Embryonic facial prominence (tissue), 1 donor: ENCODE data around the gene RAI1.
A peak's percentile ranks its signal among the peaks of the same experiment; 100 is the strongest.

Source experiments
- DNase-seq: peaks from one replicate; pipeline ENCODE4 v3.0.0-alpha.2; 2016; ENCODE audit errors: extremely low spot score

RAI1 gene

DNA sequence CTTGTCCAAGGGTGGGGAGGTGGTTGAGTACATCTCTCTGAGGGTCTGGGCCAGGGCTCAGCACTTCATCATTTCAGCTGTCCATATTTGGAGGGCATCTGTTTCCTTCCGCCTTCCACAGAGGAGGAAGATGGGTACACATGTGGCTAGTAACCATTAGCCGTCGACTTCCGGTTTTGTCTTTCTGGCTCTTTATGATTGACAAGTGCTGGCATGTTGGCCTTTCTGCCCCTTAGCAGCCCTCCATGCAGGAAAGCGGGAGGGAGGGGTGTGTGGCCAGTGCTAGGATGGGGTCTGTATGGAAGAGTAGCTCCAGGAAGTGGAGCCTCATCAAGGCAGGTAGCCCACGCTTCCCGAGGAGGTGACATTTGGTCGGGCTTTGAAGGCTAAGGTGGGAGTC is 69.6 kb downstream of the RAI1 start:
- DNase-seq: no peak

GRCh38 chr17:17751489-17752088 is 70.3 kb downstream of the RAI1 start:
- no peak for DNase-seq

DNA sequence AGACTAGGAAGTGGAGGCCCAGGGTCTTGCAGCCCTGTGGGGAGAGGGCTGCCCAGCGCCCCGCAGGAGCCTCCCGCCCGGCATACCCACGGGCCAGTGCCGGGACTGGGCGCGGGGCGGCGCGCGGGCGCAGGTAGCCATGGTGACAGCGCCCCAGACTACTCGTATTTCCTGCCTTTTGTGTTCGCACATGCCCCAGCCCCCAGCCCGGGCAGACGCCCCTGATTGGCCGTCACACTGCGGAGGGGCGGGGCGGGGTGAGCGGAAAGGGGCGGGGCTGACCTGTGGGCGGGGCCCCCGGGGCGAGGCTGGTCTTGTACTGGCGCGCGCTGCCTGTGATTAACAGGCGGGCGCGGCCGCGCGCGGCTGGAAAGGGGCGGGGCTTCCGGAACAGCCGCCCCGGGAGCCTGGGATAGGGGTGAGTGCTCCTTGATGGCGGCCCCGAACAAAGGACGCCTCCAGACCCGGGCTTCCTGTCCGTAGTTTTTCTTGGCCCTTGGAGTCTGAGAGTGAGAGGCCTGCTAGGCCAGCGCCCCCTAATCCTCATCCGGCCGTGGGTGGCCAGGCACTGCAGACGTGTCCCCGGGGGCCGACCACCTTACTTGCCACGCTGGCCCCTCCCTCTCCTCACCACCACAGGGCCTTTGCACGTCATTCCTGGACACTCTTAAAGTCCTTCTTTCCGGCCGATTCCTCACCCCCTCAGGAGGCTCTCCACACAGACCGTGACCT is 71.0 kb downstream of the RAI1 start:
- DNase-seq: peak; percentile 85

GRCh38 chr17:17752821-17753321 is 71.6 kb downstream of the RAI1 start:
- no peak for DNase-seq

DNA sequence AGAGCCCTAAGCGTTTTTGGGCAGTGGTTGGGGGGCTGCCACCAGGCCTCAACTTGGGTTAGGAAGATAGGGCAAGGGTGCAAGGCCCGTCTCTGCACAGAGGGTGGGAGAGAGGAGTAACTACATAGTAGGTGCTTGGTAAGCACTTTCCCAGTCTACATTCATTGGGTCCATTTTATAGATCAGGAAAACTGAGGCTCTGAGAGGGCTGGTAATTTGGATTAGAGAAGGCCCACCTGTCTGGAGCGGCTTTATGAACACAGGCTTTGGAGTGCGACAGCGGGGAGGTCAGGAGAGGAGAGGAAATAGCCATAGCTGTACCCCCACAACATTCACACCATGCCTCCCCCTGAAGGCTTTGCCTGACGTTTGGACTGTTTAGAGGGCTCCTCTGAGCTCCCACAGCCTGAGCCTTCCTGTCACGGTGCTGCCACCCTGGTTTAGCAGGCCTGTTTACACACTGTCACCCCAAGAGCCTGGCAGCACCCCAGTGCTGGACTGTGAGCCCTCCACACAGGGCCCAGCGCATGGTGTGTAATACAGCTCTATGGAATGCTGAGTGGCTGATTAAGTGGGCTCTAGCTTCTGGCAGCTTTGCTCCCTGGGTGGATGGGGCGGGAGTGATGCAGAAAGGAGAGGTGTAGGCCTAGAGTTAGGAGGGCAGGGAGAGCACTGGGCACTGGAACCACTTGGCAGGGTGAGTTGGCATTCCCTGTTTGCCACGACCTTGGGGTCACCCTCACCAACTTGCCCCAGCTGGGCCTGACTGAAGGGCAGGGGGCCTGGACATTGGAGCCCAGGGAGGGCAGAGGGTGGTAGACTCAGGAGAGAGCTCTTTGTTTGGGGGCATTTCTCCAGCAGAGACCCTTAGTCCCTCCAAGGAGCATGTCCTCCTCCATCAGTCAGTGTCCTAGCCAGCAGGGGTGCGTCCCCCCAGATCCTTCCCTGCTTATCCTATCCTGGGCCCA is 73.7 kb downstream of the RAI1 start:
- no peak for DNase-seq

DNA sequence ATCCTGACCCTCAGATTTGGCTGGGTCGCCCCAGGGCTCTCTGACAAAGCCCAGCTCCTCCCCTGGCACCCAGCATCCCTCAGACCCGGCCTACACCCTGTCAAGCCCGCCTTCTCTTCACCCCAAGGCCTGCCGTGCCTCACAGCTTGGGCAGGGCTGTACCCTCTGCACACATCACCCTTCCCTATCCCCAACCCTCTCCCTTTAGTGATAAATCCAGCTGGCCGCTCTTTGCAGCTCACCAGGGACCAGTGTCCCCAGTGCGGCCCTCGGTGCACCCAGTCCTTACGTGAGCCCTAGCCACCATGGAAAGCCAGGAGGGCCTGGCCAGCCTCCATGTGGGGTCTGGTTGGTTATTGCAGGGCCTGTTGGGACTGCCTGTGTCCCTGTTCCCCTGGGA is 74.5 kb downstream of the RAI1 start:
- no peak for DNase-seq

DNA sequence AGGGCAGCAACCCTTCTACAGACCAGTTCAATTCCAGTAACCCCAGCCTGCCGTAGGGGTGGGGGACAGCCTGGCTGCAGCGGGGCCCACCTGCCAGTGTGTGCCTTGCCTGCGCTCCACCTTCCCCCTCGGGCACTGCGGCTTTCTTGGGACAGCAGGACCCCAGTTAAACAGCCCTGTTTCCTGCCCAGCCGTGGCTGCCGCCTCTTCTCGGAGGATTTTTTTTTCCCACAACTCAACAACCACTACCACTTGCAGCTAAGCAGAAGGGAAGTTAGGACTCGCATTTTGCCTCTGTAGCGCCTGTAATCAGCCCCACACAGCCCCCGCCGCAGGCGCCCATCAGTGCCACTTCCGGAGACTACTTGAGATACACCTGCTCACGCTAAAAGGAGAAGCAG is 76.1 kb downstream of the RAI1 start:
- no peak for DNase-seq

- DNase-seq: no peak
These were observed 76.9 kb downstream of the RAI1 start for GRCh38 chr17:17757956-17758845.

- DNase-seq: no peak
These were observed 77.8 kb downstream of the RAI1 start for GRCh38 chr17:17758941-17759563.

- DNase-seq: no peak
These were observed 79.1 kb downstream of the RAI1 start for GRCh38 chr17:17760350-17760749.

GRCh38 chr17:17760872-17761550 is 79.8 kb downstream of the RAI1 start:
- no peak for DNase-seq

DNA sequence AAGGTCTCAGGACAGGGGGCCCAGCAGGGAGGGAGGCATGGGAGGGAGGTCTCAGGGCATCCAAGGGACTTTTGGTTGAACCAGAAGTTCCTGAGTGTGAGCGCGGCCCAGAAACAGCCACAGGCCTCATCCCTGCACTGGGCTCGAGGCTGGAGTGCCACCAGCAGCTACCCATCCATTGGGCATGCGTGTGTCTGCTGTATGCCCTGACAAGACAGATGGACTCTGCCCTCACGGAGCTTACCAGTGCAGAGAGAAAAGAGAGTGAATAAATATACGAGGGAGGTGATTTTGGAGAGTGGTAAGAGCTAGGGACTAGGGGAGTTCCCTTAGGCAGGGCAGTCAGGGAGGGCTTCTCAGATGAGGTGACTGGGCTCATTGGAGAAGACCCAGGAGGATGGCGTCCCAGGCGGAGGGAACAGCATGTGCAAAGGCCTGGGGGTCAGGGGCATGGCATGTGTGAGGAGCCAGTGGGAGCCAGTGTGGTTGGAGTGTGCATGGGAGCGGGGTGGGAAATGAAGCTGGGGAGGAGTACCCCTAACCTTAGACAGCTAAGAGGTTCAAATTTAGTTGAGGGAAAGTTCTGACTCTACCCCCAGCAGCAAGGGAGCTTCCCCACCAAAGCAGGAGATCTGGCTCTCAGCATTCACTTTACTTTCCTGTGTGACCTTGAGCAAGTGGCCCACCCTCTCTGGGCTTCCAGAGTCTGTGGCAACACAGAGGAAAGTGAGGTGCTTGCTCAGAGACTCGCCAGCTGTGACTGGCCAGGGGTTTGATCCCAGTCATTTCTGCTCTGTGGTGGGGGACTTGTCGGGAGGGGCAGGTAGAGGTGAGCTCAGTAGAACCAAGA is 80.9 kb downstream of the RAI1 start:
- DNase-seq: no peak

- no peak for DNase-seq
These were observed 81.5 kb downstream of the RAI1 start for GRCh38 chr17:17762744-17763105.

- DNase-seq: no peak
These were observed 81.9 kb downstream of the RAI1 start for GRCh38 chr17:17763136-17763535.

GRCh38 chr17:17763734-17764133 is 82.5 kb downstream of the RAI1 start:
- no peak for DNase-seq

DNA sequence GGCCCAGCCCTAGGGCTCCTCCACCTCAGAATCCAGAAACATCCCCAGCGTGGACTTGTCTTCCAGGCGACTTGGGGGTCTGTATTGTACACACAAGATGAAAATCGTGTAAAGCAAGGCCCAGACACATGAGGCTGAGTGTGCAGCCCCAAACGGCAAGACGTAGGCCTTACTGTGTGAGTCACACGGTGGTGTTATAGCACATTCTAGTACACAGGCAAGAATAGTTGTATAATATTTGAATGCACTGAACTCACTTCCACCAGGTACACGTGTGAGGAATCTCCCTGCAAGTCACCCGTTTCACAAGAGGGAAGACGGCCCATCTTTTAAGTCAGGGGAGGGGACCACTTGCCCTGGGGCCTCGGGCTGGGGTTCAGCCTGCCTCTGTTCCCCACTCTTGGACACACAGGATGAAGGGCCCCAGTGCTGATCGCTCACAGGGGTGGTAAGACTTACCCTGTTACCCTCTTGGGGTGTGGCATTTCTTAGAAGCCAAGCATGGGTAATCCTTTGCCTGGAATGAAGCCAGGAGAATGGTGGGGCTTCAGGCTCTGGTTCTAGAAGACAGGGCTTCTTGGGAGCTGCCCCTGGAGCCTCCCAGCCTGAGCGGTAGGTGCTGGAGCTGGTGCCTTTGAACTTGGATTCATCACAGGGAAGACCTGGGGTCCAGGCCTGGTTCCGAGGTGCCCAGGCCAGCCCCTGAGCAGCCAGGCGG is 84.3 kb downstream of the RAI1 start:
- DNase-seq: no peak

DNA sequence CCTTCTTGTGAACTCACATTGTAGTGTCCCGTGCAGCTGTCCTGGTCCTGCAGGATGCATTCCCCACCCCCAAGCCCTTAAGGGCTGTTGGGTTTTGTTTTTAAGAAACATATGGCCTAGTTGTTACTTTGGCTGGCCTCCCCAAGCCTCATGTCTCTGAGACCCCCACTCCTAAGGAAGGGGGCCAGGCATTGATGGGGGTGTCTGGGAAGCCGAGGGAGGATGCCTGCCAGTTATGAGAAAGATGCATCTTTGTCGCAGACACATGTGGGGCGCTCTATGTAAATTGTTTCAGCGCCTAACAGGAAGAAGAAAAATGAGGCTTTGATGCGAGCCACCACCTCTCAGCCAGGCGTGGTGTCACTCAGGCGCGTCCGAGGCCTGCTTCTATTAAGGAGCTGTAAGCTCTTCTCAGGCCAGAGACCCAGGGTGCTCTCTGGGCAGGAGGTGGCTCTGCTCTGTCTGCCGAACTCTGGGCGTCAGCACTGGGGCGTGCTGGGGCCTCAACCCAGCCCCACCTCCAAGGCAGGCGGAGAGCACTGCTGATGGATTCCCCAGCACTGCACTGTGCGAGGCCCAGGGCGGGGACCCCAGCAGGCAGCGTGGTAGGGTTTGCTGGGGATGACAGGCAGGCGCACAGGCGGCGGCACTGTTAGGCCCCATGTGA is 85.0 kb downstream of the RAI1 start:
- no peak for DNase-seq

DNA sequence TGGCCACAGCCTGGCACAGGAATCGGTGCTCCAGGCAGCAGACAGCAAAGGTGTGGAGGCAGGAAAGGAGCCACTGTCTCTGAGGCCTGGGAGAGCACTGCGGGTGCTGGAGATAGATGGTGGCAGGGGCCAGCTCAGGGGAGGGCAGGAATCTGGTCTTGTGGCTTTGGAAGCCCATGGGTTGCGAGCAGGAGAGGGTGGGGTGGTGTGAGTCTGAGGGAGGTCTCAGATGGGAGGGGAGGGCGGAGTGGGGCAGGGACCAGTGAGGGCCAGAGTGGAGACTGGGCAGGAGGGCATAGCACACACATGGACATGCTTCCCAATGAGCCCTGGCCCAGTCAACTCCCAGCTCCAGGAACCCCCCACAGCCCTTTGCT is 85.5 kb downstream of the RAI1 start:
- no peak for DNase-seq
